HEK293 (cell line): Measurements from ENCODE around the gene PVRIG.
A peak's percentile ranks its signal among the peaks of the same experiment; 100 is the strongest.
"Not testable (repeated sequence)": the region's sequence is repeated elsewhere in the genome, so short reads cannot be mapped to it uniquely, and the experiment has no call there.

Experiments used
- CTCF ChIA-PET: fragments of 350-600 bp; formaldehyde crosslinking; extraction: SDS; loops from one replicate; lab custom pipeline; 2021; ENCODE audit warnings: antibody characterized with exemption; lab: Yijun Ruan, JAX
- POLR2A ChIA-PET: fragments of 300-600 bp; formaldehyde crosslinking; extraction: SDS; loops from one replicate; lab custom pipeline; 2020; ENCODE audit warnings: antibody characterized with exemption, inconsistent platforms; lab: Yijun Ruan, JAX
- H3K27ac ChIP-seq: fragments of 200-500 bp; sonication (Bioruptor generic); 2 replicates; pipeline ENCODE4 v1.5.1; 2014; ENCODE audit warnings: low read depth, low read length, control low read depth, inconsistent platforms; ENCODE audit errors: extremely low read depth
- H3K36me3 ChIP-seq, 2 experiments: fragments of 200-500 bp in 1 of 2; sonication (Bioruptor generic) in 1 of 2; 1 replicate in 1 of 2; 2 replicates in 1 of 2; pipeline ENCODE4 v1.5.1; 2014 to 2017; ENCODE audit warnings: inconsistent platforms in 2 of 2, low read length in 2 of 2; ENCODE audit not compliant: control insufficient read depth in 2 of 2, insufficient read depth in 1 of 2
- H3K4me1 ChIP-seq: fragments of 200-500 bp; sonication (Bioruptor generic); 2 replicates; pipeline ENCODE4 v1.5.1; 2014; ENCODE audit warnings: mild to moderate bottlenecking, low read length, inconsistent platforms; ENCODE audit not compliant: control insufficient read depth, insufficient read depth
- H3K4me3 ChIP-seq: 2 replicates; pipeline ENCODE4 v1.5.1; 2011; ENCODE audit warnings: low read depth, mild to moderate bottlenecking, control low read depth, low read length, moderate library complexity
- H3K9me3 ChIP-seq: fragments of 200-500 bp; sonication (Bioruptor generic); 2 replicates; pipeline ENCODE4 v1.5.1; 2014; ENCODE audit warnings: low read depth, low read length, inconsistent platforms; ENCODE audit not compliant: control insufficient read depth, insufficient read depth
- AEBP2 ChIP-seq: fragments of 450-650 bp; formaldehyde crosslinking; IDR thresholded peaks from 2 replicates; pipeline ENCODE4 v1.5.1; 2016; ENCODE audit warnings: missing biosample characterization, missing genetic modification characterization, borderline replicate concordance
- BCL11B ChIP-seq: fragments of 450-650 bp; formaldehyde crosslinking; IDR thresholded peaks from 2 replicates; pipeline ENCODE4 v1.5.1; 2016; ENCODE audit warnings: low read depth, missing biosample characterization, missing genetic modification characterization
- GLIS1 ChIP-seq: fragments of 450-650 bp; formaldehyde crosslinking; IDR thresholded peaks from 2 replicates; pipeline ENCODE4 v1.5.1; 2016; ENCODE audit warnings: missing biosample characterization, missing genetic modification characterization
- GLIS2 ChIP-seq: fragments of 450-650 bp; formaldehyde crosslinking; IDR thresholded peaks from 2 replicates; pipeline ENCODE4 v1.5.1; 2016; ENCODE audit warnings: missing biosample characterization, missing genetic modification characterization
- HIC1 ChIP-seq: fragments of 450-650 bp; formaldehyde crosslinking; IDR thresholded peaks from 2 replicates; pipeline ENCODE4 v1.5.1; 2016; ENCODE audit warnings: missing biosample characterization, missing genetic modification characterization
- KLF1 ChIP-seq: fragments of 450-650 bp; formaldehyde crosslinking; IDR thresholded peaks from 2 replicates; pipeline ENCODE4 v1.5.1; 2016; ENCODE audit warnings: missing biosample characterization, missing genetic modification characterization
- KLF17 ChIP-seq: fragments of 450-650 bp; formaldehyde crosslinking; IDR thresholded peaks from 2 replicates; pipeline ENCODE4 v1.5.1; 2016; ENCODE audit warnings: missing biosample characterization, missing genetic modification characterization
- PRDM1 ChIP-seq: fragments of 450-650 bp; formaldehyde crosslinking; IDR thresholded peaks from 2 replicates; pipeline ENCODE4; 2016; ENCODE audit warnings: missing biosample characterization, missing genetic modification characterization
- SCRT1 ChIP-seq: fragments of 450-650 bp; formaldehyde crosslinking; IDR thresholded peaks from 2 replicates; pipeline ENCODE4 v1.5.1; 2016; ENCODE audit warnings: missing biosample characterization, missing genetic modification characterization, borderline replicate concordance
- SCRT2 ChIP-seq: fragments of 450-650 bp; formaldehyde crosslinking; IDR thresholded peaks from 2 replicates; pipeline ENCODE4 v1.5.1; 2016; ENCODE audit warnings: missing biosample characterization, missing genetic modification characterization
- SP7 ChIP-seq: fragments of 450-650 bp; formaldehyde crosslinking; IDR thresholded peaks from 2 replicates; pipeline ENCODE4 v1.5.1; 2016; ENCODE audit warnings: missing biosample characterization, missing genetic modification characterization
- WT1 ChIP-seq: fragments of 450-650 bp; formaldehyde crosslinking; IDR thresholded peaks from 2 replicates; pipeline ENCODE4 v1.5.1; 2016; ENCODE audit warnings: missing biosample characterization, missing genetic modification characterization
- ZBTB20 ChIP-seq: fragments of 450-650 bp; formaldehyde crosslinking; IDR thresholded peaks from 2 replicates; pipeline ENCODE4 v1.5.1; 2016; ENCODE audit warnings: missing biosample characterization, missing genetic modification characterization
- ZBTB48 ChIP-seq: fragments of 450-650 bp; formaldehyde crosslinking; IDR thresholded peaks from 2 replicates; pipeline ENCODE4 v1.5.1; 2016; ENCODE audit warnings: missing biosample characterization, missing genetic modification characterization
- ZFHX2 ChIP-seq: fragments of 450-650 bp; formaldehyde crosslinking; conservative IDR thresholded peaks from 2 replicates; pipeline ENCODE4 v1.5.1; 2016; ENCODE audit warnings: missing biosample characterization, missing genetic modification characterization
- ZNF202 ChIP-seq: fragments of 450-650 bp; formaldehyde crosslinking; IDR thresholded peaks from 2 replicates; pipeline ENCODE4 v1.5.1; 2016; ENCODE audit warnings: missing biosample characterization, missing genetic modification characterization, borderline replicate concordance
- ZNF473 ChIP-seq: fragments of 450-650 bp; formaldehyde crosslinking; IDR thresholded peaks from 2 replicates; pipeline ENCODE4 v1.5.1; 2017; ENCODE audit warnings: missing biosample characterization, missing genetic modification characterization
- ZNF791 ChIP-seq: fragments of 450-650 bp; formaldehyde crosslinking; IDR thresholded peaks from 2 replicates; pipeline ENCODE4 v1.5.1; 2016; ENCODE audit warnings: missing biosample characterization, missing genetic modification characterization

The PVRIG gene

GRCh38 chr7:100244988-100245605 is 25.3 kb downstream of the PVRIG start:
- POLR2A ChIA-PET, H3K36me3 ChIP-seq, H3K27ac ChIP-seq, H3K4me1 ChIP-seq, H3K4me3 ChIP-seq, H3K9me3 ChIP-seq: not testable (repeated sequence)
- CTCF ChIA-PET, result interaction anchor here (0.6 kb wide), 1 partner anchor 9 kb away, joined by 3 read pairs; no protein-coding TSS in a partner anchor

GRCh38 chr7:100246121-100246864 is 26.5 kb downstream of the PVRIG start:
- not testable (repeated sequence) for H3K4me3 ChIP-seq, H3K4me1 ChIP-seq, H3K9me3 ChIP-seq, H3K36me3 ChIP-seq, H3K27ac ChIP-seq
- CTCF ChIA-PET, result interaction anchor here (0.7 kb wide), 1 partner anchor 17 kb away, joined by 6 read pairs; no protein-coding TSS in a partner anchor
- POLR2A ChIA-PET, result interaction anchor here (1.2 kb wide), 1 partner anchor 89 kb away, joined by 3 read pairs; no protein-coding TSS in a partner anchor
- TF ChIP-seq ZBTB48 (tag by site-specific recombination) (peak; percentile 86), GLIS1 (tag by site-specific recombination) (peak; percentile 88), HIC1 (tag by site-specific recombination) (peak; percentile 64), ZBTB20 (tag by site-specific recombination) (peak; percentile 30; the same call in 1 of the 2 replicates), KLF17 (tag by site-specific recombination) (peak; percentile 78), KLF1 (tag by site-specific recombination) (peak; percentile 30), SCRT1 (tag by site-specific recombination) (peak; percentile 97), SP7 (0 out of 2 replicates have a peak, but pooled peaks have one; percentile 12), GLIS2 (tag by site-specific recombination) (peak; percentile 67), WT1 (tag by site-specific recombination) (peak; percentile 62; the same call in 1 of the 2 replicates), SCRT2 (tag by site-specific recombination) (peak; percentile 94)

GRCh38 chr7:100246865-100247137 is 27.1 kb downstream of the PVRIG start:
- not testable (repeated sequence) for H3K4me3 ChIP-seq, H3K9me3 ChIP-seq, H3K27ac ChIP-seq, H3K4me1 ChIP-seq, H3K36me3 ChIP-seq
- POLR2A ChIA-PET, result interaction anchor here (1.2 to 2.4 kb wide), 2 partner anchors 25 to 88 kb away, joined by 3 to 6 read pairs; no protein-coding TSS in a partner anchor
- CTCF ChIA-PET, result interaction anchor here (0.7 kb wide), 1 partner anchor 18 kb away, joined by 6 read pairs; no protein-coding TSS in a partner anchor

GRCh38 chr7:100247152-100247757 is 27.5 kb downstream of the PVRIG start:
- H3K9me3 ChIP-seq, result no peaks in the 10 kb centered on the region
- H3K4me1 ChIP-seq, result peaks cover 10% of the 10 kb centered on the region
- no peaks in the 10 kb centered on the region for H3K36me3 ChIP-seq
- no peak overlapping the region for H3K4me3 ChIP-seq
- CTCF ChIA-PET, result interaction anchor here (0.7 kb wide), 1 partner anchor 18 kb away, joined by 6 read pairs; no protein-coding TSS in a partner anchor
- POLR2A ChIA-PET, result interaction anchor here (0.6 to 2.4 kb wide), 3 partner anchors 18 to 88 kb away, joined by 3 to 6 read pairs (median 4); no protein-coding TSS in a partner anchor
- no peak overlapping the region for H3K27ac ChIP-seq
- TF ChIP-seq ZNF202 (tag by site-specific recombination), result no peak
- no peak for TF ChIP-seq PRDM1 (tag by site-specific recombination)
- TF ChIP-seq ZNF473 (tag by site-specific recombination), result no peak
- no peak for TF ChIP-seq AEBP2 (tag by site-specific recombination)
- no peak for TF ChIP-seq ZFHX2
- TF ChIP-seq ZNF791 (tag by site-specific recombination), result no peak
- no peak for TF ChIP-seq BCL11B (tag by site-specific recombination)
